ENCODE results near the gene MPV17L2. TPM values are rescaled to one million over a fixed set of nuclear protein-coding genes. Genes with fewer than 3 reads are reported as not detected.
A peak's percentile ranks its signal among the peaks of the same experiment; 100 is the strongest.

The MPV17L2 gene
- total RNA-seq, 6 experiments from 2014 or later, result 6.5 to 26.4 (median 7.5) TPM

GRCh38 chr19:18203863-18204393 is 10.9 kb downstream of the MPV17L2 start, which contains the start of gene RAB3A:
TSS of gene RAB3A (minus strand) at chr19:18204042. CDS start at chr19:18202740, 1,302 bp downstream.
- TF ChIP-seq POLR2A (IDR thresholded peaks at IDR 0.05) (peak; percentile 42), CTCF (IDR thresholded peaks at IDR 0.05) (no peak)
- intact Hi-C loops (cut with DNase I), result no loop called here
- Histone ChIP-seq H3K27ac (peak within 1 kb of the TSS; percentile 94 to 96 (median 94)), H3K4me1 (peaks cover 0 to 8% (median 0%) of the 10 kb centered on the region in 4 donors), H3K4me3 (peak within 1 kb of the TSS; percentile 66 to 75 (median 71)), H3K9me3 (no peaks in the 10 kb centered on the region), H3K27me3 (no peaks in the 10 kb centered on the region), H3K36me3 (peaks cover 0 to 7% (median 1%) of the 10 kb centered on the region in 4 donors)
- DNase-seq (peak; percentile 100), ATAC-seq (peak; percentile 93 to 96 (median 95))
- WGBS (ENCODE audit: insufficient coverage, low coverage, low lambda C conversion rate, missing lambda C conversion rate), result under 1% methylated on average over 25 of the region's 50 CpGs

- Histone ChIP-seq H3K4me3 (peak overlapping the region; percentile 55 to 66 (median 60)), H3K36me3 (peaks cover 0 to 7% (median 0%) of the 10 kb centered on the region in 4 donors), H3K27ac (peak overlapping the region; percentile 94 to 96 (median 94)), H3K4me1 (peaks cover 0 to 8% (median 0%) of the 10 kb centered on the region in 4 donors), H3K27me3 (no peaks in the 10 kb centered on the region), H3K9me3 (no peaks in the 10 kb centered on the region)
- intact Hi-C loops (cut with DNase I), result no loop called here
- peak in 1 of 3 donors; percentile 58 for DNase-seq
- ATAC-seq, result peak; percentile 18 to 32 (median 26)
- peak in 1 of 4 donors; percentile 3 for TF ChIP-seq CTCF (IDR thresholded peaks at IDR 0.05)
- no peak for TF ChIP-seq POLR2A (IDR thresholded peaks at IDR 0.05)
- WGBS (ENCODE audit: insufficient coverage, low coverage, low lambda C conversion rate, missing lambda C conversion rate), result under 1% methylated on average over 18 of the region's 22 CpGs
Measured at GRCh38 chr19:18204394-18205199, 11.6 kb downstream of the MPV17L2 start.

GRCh38 chr19:18205200-18205892 is 12.3 kb downstream of the MPV17L2 start:
- H3K36me3 ChIP-seq, result no peaks in the 10 kb centered on the region
- 36% methylated on average over 29 of the region's 36 CpGs for WGBS (ENCODE audit: insufficient coverage, low coverage, low lambda C conversion rate, missing lambda C conversion rate)
- DNase-seq (peak; percentile 78 to 80 (median 78)), ATAC-seq (peak; percentile 3 to 28 (median 4))
- peak overlapping the region; percentile 55 to 66 (median 60) for H3K4me3 ChIP-seq
- H3K9me3 ChIP-seq, result no peaks in the 10 kb centered on the region
- peak overlapping the region; percentile 94 to 96 (median 94) for H3K27ac ChIP-seq
- H3K4me1 ChIP-seq, result peaks cover 0 to 8% (median 0%) of the 10 kb centered on the region in 4 donors
- no peak for TF ChIP-seq CTCF (IDR thresholded peaks at IDR 0.05)
- TF ChIP-seq POLR2A (IDR thresholded peaks at IDR 0.05), result peak; percentile 33
- no peaks in the 10 kb centered on the region for H3K27me3 ChIP-seq
- intact Hi-C loops (cut with DNase I), result no loop called here

- Histone ChIP-seq H3K27me3 (no peaks in the 10 kb centered on the region), H3K4me1 (peaks cover 0 to 8% (median 0%) of the 10 kb centered on the region in 4 donors), H3K9me3 (no peaks in the 10 kb centered on the region), H3K27ac (peak overlapping the region; percentile 94 to 96 (median 94)), H3K4me3 (no peak overlapping the region), H3K36me3 (no peaks in the 10 kb centered on the region)
- DNase-seq (no peak), ATAC-seq (no peak)
- intact Hi-C loops (cut with DNase I), result no loop called here
- TF ChIP-seq CTCF (IDR thresholded peaks at IDR 0.05), result no peak
- no peak for TF ChIP-seq POLR2A (IDR thresholded peaks at IDR 0.05)
- 79% methylated on average over 9 of the region's 12 CpGs for WGBS (ENCODE audit: insufficient coverage, low coverage, low lambda C conversion rate, missing lambda C conversion rate)
Measured at GRCh38 chr19:18206018-18206417, 13.0 kb downstream of the MPV17L2 start.
